NCI-H146 treated with DMSO at 0.1 percent for 48 hours (cell line): ENCODE results near the gene ASTN2.
A peak's percentile ranks its signal among the peaks of the same experiment; 100 is the strongest.

Experiments
- DNase-seq: peaks from one replicate; lab custom pipeline; 2025; ENCODE audit not compliant: unreplicated experiment; lab: John Stamatoyannopoulos, UW

Gene ASTN2

DNA sequence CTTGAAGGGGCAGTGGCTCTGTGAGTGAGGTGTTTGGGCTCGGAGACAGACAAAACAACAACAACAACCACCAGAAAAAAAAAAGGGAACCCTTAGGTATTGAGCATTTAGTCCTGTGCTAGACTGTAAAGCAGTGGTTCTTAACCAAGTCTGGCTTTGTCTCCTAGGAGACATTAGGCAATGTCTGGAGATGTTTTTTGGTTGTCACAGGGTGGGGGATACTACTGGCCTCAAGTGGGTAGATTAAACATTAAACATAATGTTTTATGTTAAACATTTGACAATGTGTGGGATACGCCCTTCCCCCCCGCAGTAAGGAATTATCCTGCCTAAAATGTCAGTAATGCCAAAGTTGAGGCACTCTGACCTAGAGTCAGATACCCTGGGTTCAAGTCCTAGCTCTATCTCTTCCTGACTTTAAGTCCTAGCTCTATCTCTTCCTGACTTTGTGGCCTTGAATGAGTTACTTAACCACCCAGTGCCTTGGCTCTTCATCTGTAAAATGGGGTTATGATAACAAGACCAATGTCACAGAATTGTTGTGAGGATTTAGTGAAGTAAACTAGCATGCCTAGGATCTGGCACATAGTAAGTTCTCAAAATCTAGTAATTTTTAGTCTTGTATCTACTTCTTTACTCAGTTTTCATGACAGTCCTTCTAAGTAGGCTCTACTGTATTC is 725.9 kb downstream of the ASTN2 start:
- no peak for DNase-seq

- no peak for DNase-seq
Observed at GRCh38 chr9:116687754-116688135, 727.1 kb downstream of the ASTN2 start.

- peak; percentile 68 for DNase-seq
Observed at GRCh38 chr9:116687074-116687753, 727.6 kb downstream of the ASTN2 start, which contains the start of gene TRIM32. Gene TRIM32 (plus strand): TSS chr9:116687305. CDS start chr9:116697743, 10,438 bp downstream.

DNA sequence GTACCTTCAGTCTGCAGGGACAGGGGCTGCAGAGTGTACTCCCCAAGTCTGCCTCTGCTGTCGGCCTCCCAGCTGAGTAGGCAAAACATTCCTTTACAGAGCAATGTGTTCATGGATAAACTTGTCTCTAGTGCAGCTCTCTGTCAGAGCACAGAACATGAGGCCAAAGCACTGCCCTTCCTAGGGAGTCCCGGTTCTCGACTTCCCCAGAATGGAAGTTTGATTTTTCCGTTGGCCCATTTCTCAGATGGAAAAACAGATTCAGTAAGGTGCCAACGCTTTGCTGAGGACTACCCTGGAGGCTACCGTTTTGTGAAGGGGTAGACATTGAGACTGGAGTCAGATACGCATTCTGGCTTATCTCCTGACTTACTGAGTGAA is 728.2 kb downstream of the ASTN2 start:
- no peak for DNase-seq

- DNase-seq: no peak
Observed at GRCh38 chr9:116686135-116686534, 728.7 kb downstream of the ASTN2 start.

DNA sequence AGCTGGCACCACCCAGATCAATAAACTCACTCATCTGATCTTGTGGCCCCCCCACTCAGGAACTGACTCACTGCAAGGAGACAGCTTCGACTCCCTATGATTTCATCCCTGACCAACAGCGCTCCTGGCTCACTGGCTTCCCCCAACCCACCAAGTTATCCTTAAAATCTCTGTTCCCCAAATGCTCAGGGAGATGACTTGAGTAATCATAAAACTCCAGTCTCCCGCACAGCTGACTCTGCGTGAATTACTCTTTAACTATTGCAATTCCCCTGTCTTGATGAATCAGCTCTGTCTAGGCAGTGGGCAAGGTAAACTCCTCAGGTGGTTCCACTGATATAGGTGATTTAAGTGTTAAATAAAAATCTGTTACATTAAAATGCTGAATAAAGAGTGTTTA is 729.7 kb downstream of the ASTN2 start:
- no peak for DNase-seq

- no peak for DNase-seq
Observed at GRCh38 chr9:116683535-116683934, 731.3 kb downstream of the ASTN2 start.

DNA sequence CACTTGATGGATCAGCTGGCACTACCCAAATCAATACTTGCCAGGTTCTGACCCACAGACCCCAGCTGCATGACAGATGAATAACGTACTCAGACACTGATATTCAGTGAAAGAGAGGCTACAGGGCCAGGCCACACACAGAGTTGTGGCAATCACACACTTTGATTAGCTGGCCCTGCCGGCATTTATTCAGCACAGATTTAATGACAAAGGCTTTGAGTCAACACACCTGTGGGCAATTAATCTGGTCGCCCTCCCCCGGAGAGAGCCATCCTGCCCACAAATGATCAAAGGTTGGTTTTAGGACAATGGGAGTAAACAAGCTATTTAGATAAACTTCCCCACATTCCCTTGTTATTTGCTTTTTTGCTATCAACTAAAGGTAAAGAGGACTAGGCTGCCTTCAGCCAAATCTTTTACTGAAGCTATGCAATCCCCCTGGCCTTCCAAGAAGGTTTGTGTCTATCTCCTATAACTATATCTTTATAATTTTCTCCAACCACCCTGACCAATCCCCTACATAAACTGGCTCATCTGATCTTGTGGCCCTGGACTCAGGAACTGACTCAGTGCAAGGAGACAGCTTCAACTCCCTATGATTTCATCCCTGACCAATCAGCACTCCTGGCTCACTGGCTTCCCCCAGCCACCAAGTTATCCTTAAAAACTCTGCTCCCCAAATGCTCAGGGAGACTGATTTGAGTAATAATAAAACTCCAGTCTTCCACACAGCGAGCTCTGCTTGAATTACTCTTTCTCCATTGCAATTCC is 740.5 kb downstream of the ASTN2 start:
- DNase-seq: no peak

- DNase-seq: no peak
Observed at GRCh38 chr9:116673375-116673774, 741.5 kb downstream of the ASTN2 start.

DNA sequence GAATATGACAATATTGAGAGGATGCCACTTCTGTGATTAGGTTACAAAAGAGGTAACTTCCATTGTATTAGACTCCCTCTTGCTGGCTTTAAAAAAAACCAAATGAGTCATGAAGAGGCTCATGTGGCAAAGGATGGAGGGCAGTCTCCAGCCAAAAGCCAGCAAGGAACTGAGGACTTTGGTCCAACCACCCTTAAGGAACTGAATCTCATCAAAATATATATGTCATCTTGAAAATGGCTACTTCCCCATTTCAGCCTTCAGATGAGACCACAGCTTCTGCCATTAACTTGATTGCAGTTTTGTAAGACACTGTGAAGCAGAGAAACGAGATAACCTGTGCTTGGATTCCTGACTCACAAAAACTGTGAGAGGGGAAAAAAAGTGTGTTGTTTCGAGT is 743.3 kb downstream of the ASTN2 start:
- DNase-seq: no peak

GRCh38 chr9:116668970-116669695 is 745.7 kb downstream of the ASTN2 start:
- DNase-seq: no peak

DNA sequence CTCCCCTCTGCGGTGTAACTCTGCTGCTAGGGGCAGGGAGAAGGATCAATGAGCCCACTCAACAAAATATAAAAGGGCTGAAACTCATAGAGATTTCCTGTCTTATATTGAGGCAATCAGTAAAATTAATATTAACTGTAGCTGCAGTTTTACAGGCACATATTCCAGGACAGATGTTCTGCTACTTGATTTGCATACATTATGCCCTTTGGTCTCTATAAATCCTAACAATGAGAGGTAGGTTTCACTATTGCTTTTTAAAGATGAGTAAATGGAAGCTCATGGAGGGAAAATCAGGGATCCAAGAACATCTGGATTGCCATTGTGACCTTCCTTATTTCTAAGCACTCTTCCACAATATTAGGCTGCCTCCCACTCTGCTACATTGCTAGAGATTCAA is 751.3 kb downstream of the ASTN2 start:
- DNase-seq: no peak

DNA sequence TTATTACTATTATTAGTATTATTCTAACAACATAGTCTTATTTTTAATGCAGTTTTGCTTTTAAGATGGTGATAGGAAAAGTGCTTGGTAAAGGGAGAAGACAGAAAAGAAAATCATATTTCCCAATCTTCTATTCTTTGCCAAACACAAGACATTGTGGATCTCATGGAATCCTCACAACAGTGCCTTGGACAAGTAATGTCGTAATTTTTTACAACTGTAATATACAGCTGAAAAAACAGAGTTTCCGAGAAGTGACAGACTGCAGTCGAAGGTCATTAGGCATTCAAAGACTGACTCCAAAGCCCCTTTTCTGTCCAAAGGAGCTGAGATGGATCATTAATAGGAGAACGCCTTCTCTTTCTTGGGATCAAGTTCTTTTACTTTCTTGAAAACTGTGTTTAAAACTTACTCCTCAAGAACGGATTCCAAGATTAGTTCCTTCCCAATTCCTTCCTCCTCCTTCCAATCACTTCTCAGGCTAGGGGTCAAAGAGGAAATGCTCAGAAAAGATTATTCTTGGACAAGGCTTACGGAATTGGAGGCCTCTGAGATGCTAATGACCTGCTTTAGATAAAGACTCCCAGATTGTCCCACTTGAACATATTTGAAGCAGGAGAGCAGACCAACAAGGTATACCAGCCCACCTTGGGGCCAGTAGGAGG is 752.1 kb downstream of the ASTN2 start:
- DNase-seq: no peak

DNA sequence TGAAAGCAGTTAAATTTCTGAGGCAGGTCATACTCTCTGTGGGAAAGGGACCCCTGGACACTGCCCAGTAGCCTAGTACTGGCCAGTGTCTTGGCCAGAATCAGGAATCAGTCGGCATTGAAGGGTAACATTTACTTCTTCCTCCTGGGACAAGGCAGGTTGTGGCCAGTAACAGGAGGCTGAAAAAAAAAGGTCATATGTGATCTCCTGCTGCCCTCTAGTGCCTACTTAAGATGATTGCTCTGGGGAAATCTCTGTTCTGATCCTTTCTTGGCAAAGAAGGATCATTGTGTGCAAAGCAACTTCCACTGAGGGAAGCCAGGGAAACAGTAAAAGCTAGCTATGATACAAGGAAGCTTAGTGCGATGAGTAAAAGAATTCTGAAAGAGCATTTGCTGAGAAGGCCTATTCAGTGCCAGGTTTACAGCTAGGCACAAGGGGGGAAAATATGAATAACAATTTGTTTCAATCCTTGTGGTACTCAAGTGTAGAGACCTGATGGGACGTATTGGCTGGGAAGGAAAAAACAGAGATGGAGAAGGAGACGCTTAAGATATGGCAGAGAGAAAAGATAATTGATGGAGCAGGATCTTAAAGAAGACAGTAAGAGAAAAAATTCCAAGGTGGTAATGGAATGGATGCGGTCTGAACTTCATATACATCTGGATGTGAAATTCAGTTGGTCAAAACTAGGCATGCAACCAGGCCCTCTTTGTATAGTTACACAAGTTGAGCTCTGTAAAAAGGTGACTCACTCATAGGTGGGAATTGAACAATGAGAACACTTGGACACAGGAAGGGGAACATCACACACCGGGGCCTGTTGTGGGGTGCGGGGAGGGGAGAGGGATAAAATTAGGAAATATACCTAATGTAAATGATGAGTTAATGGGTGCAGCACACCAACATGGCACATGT is 753.6 kb downstream of the ASTN2 start:
- peak; percentile 40 for DNase-seq

- DNase-seq: no peak
Observed at GRCh38 chr9:116658265-116658664, 756.6 kb downstream of the ASTN2 start.

GRCh38 chr9:116656977-116657376 is 757.9 kb downstream of the ASTN2 start:
- DNase-seq: no peak

DNA sequence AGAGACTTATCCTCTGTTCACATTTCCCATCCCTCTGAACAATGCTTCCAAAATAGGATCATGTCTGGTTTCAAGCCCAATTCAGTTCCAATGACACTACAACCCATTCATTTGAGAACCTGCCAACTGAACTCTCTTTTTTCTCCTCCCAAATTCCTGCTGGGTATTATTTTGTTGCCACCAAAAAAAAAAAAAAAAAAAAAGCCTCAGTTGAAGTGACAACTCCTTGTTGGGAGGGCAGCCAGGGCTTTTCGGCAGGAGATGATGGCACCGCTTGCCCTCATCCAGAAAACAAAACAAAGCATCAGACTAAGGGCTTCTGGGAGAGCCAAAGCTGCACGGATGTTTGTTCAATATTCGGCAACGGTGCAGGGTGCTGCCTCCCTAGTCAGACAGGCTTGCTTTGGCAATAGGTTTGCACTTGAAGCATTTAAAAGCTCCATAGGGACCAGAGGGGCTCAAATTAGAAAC is 758.3 kb downstream of the ASTN2 start:
- DNase-seq: no peak

GRCh38 chr9:116654059-116654355 is 760.9 kb downstream of the ASTN2 start:
- DNase-seq: no peak

- no peak for DNase-seq
Observed at GRCh38 chr9:116653348-116654058, 761.4 kb downstream of the ASTN2 start.
